Vagina (tissue), 2 donors: Measurements from ENCODE around the gene TSSK6.

Experiments used
- POLR2A ChIP-seq, 2 donors: fragments of 450-650 bp; IDR thresholded peaks; one replicate each; pipeline ENCODE4 v1.6.1; 2017; ENCODE audit warnings: antibody characterized with exemption in 2 of 2, mild to moderate bottlenecking in 2 of 2, moderate library complexity in 2 of 2
- TF ChIP-seq, protein P1 (sequence below), 3 experiments: fragments of 450-650 bp in 2 of 3; fragments of 200-600 bp in 1 of 3; sonication (generic) in 1 of 3; IDR thresholded peaks; one replicate each; pipeline ENCODE4 v1.5.1; 2017 to 2019; ENCODE audit warnings: antibody characterized with exemption in 3 of 3, mild to moderate bottlenecking in 2 of 3, moderate library complexity in 2 of 3

DNA sequence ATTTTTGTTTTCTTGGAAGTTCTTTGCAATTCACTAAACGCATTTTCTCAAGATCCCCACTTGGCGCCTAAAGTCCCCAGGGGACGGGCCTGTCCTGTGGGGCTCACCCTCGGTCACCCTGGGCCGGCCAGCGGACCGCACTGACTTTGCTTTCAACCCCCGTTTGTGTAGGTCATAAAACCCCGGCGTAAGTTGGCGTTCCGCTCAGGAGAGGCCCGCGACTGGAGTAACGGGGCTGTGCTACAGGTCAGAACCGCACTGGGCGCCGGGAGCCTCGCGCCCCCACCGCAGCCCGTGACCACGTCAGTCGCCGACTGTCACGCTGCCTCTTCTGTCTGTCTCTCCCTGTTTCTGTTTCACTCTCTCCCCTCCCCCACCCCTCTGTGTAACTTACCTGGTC is 13.6 kb downstream of the TSSK6 start:
- TF ChIP-seq, protein P1, sequence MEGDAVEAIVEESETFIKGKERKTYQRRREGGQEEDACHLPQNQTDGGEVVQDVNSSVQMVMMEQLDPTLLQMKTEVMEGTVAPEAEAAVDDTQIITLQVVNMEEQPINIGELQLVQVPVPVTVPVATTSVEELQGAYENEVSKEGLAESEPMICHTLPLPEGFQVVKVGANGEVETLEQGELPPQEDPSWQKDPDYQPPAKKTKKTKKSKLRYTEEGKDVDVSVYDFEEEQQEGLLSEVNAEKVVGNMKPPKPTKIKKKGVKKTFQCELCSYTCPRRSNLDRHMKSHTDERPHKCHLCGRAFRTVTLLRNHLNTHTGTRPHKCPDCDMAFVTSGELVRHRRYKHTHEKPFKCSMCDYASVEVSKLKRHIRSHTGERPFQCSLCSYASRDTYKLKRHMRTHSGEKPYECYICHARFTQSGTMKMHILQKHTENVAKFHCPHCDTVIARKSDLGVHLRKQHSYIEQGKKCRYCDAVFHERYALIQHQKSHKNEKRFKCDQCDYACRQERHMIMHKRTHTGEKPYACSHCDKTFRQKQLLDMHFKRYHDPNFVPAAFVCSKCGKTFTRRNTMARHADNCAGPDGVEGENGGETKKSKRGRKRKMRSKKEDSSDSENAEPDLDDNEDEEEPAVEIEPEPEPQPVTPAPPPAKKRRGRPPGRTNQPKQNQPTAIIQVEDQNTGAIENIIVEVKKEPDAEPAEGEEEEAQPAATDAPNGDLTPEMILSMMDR (IDR thresholded peaks at IDR 0.05) = no peak
- TF ChIP-seq POLR2A (IDR thresholded peaks at IDR 0.05) = no peak
